Measurements from ENCODE around the gene RGS12.

DNA sequence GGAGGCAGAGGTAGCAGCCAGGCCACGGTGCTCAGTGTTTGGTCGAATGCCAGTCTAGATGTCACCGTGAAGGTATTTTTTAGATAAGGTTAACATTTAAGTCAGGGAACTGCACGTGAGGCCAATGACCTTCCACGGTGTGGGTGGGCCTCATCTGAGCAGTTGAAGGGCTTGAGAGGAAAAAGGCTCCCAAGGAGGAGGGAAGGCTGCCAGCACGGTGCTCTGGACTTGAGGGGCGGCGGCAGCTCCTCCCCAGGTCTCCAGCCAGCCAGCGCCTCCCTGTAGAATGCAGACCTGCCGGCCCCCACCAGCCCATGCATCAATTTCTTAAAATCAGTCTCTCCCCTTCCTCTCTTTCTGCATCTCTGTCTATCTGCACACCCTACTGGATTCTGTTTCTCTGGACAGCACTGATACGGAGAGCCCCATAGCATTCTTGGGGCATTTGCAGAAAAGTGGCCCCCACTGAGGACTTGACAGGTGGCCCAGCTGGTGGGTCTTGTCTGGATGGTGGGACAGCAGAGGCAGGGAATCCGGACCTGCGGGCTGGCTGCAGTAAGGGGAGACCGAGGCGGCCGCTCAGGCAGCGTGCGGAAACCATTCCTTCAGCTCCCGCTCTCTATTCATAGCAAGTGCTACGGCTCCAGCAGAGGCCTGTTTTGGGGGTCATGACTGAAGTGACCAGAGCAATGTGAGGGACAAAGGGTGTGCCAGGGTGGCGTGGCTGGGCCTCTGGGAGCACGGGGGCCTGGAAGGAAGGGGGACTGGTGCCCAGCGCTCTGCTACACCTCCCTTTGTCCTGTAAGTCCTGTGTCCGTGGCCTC lies 7.9 kb upstream of the RGS12 start:
- TF ChIP-seq POLR2A (IDR thresholded peaks at IDR 0.05; ENCODE audit: low read depth, low read length) = no peak
- no peak for TF ChIP-seq POLR2AphosphoS5 (IDR thresholded peaks at IDR 0.05; ENCODE audit: low read depth, low read length)
